WTC11 (cell line): ENCODE measurements around the gene KRTAP10-10. TPM values are rescaled to one million over a fixed set of nuclear protein-coding genes. Genes with fewer than 3 reads are reported as not detected.

Experiments used
- ATAC-seq: fragments of 200-7000 bp; cut with Tn5 transposase; 2 replicates; pipeline ENCODE4 v1.10.0; 2021; ENCODE audit warnings: mild to moderate bottlenecking, moderate library complexity
- CTCF ChIA-PET: fragments of 300-600 bp; sonication (Branson Sonifier 250); formaldehyde crosslinking; loops from one replicate; lab custom pipeline; 2021; ENCODE audit warnings: antibody characterized with exemption; lab: Charles Lee
- POLR2A ChIA-PET: fragments of 350-600 bp; sonication (Branson Sonifier 250); formaldehyde crosslinking; loops from one replicate; lab custom pipeline; 2021; ENCODE audit warnings: antibody characterized with exemption; lab: Charles Lee
- DNase-seq: peaks from one replicate; pipeline ENCODE4 v3.0.0; 2021; ENCODE audit warnings: low spot score
- H3K27ac Mint-ChIP-seq: 2 replicates; pipeline ENCODE4 v1.8.0; 2021; ENCODE audit warnings: mixed read lengths
- H3K27me3 Mint-ChIP-seq: 2 replicates; pipeline ENCODE4 v1.8.0; 2021; ENCODE audit warnings: low read depth, mild to moderate bottlenecking, moderate library complexity, mixed read lengths
- H3K36me3 Mint-ChIP-seq: 2 replicates; pipeline ENCODE4 v1.8.0; 2021; ENCODE audit warnings: mixed read lengths
- H3K4me1 Mint-ChIP-seq: 2 replicates; pipeline ENCODE4 v1.8.0; 2022; ENCODE audit warnings: mixed read lengths
- H3K4me3 Mint-ChIP-seq: 2 replicates; pipeline ENCODE4 v1.8.0; 2021; ENCODE audit warnings: mild to moderate bottlenecking, moderate library complexity, mixed read lengths
- H3K9me3 Mint-ChIP-seq: 2 replicates; pipeline ENCODE4 v1.8.0; 2021; ENCODE audit warnings: mixed read lengths
- CREM ChIP-seq: sonication (generic); formaldehyde crosslinking; IDR thresholded peaks from 2 replicates; pipeline ENCODE4 v1.8.1; 2022; ENCODE audit warnings: mild to moderate bottlenecking, missing genetic modification reagents, moderate library complexity
- CTCF ChIP-seq: fragments of 200-600 bp; IDR thresholded peaks from 2 replicates; pipeline ENCODE4 v1.8.0; 2022; ENCODE audit warnings: antibody characterized with exemption
- ERG ChIP-seq: fragments of 250-450 bp; sonication (Bioruptor Pico); IDR thresholded peaks from 2 replicates; pipeline ENCODE4 v1.8.0; 2021; ENCODE audit warnings: mild to moderate bottlenecking
- GABPB1 ChIP-seq: sonication (generic); formaldehyde crosslinking; IDR thresholded peaks from 2 replicates; pipeline ENCODE4 v1.8.1; 2023; ENCODE audit warnings: mild to moderate bottlenecking, missing genetic modification reagents
- HMGXB4 ChIP-seq: sonication (generic); formaldehyde crosslinking; IDR thresholded peaks from 2 replicates; pipeline ENCODE4 v1.8.1; 2023; ENCODE audit warnings: mild to moderate bottlenecking, moderate library complexity, missing genetic modification reagents
- KAT7 ChIP-seq: sonication (generic); formaldehyde crosslinking; IDR thresholded peaks from 2 replicates; pipeline ENCODE4 v1.8.1; 2023; ENCODE audit warnings: missing genetic modification reagents, mild to moderate bottlenecking, borderline replicate concordance
- MLX ChIP-seq: sonication (generic); formaldehyde crosslinking; IDR thresholded peaks from 2 replicates; pipeline ENCODE4 v1.8.1; 2023; ENCODE audit warnings: mild to moderate bottlenecking, missing genetic modification reagents, moderate library complexity
- NFATC4 ChIP-seq: fragments of 250-450 bp; sonication (Bioruptor Pico); IDR thresholded peaks from 2 replicates; pipeline ENCODE4 v1.9.0; 2021; ENCODE audit warnings: mild to moderate bottlenecking
- NFE2L1 ChIP-seq: sonication (generic); formaldehyde crosslinking; IDR thresholded peaks from 2 replicates; pipeline ENCODE4 v1.8.1; 2023; ENCODE audit warnings: missing genetic modification reagents
- NR2C2 ChIP-seq: sonication (generic); formaldehyde crosslinking; IDR thresholded peaks from 2 replicates; pipeline ENCODE4 v1.8.0; 2022; ENCODE audit warnings: mild to moderate bottlenecking, missing genetic modification reagents
- NR3C1 ChIP-seq: sonication (generic); formaldehyde crosslinking; conservative IDR thresholded peaks from 2 replicates; pipeline ENCODE4 v1.8.1; 2023; ENCODE audit warnings: low read depth, mild to moderate bottlenecking, missing genetic modification reagents
- TEAD1 ChIP-seq: sonication (generic); formaldehyde crosslinking; IDR thresholded peaks from 2 replicates; pipeline ENCODE4 v1.8.0; 2022; ENCODE audit warnings: mild to moderate bottlenecking, missing genetic modification reagents
- ZNF281 ChIP-seq: sonication (generic); formaldehyde crosslinking; IDR thresholded peaks from 2 replicates; pipeline ENCODE4 v1.8.0; 2023; ENCODE audit warnings: mild to moderate bottlenecking, missing genetic modification reagents
- ZNF423 ChIP-seq: fragments of 250-450 bp; sonication (Bioruptor Pico); IDR thresholded peaks from 2 replicates; pipeline ENCODE4 v2.1.2; 2022; ENCODE audit warnings: mild to moderate bottlenecking, moderate library complexity
- total RNA-seq: library from RNA; stranded (reverse); gene quantifications from 3 replicates; pipeline ENCODE4 v1.2.3, GENCODE V29; 2021
- TF ChIP-seq, protein P1 (sequence below): sonication (generic); formaldehyde crosslinking; IDR thresholded peaks from 2 replicates; pipeline ENCODE4 v1.8.0; 2022; ENCODE audit warnings: mild to moderate bottlenecking, missing genetic modification reagents
- TF ChIP-seq, protein P2 (sequence below): sonication (generic); formaldehyde crosslinking; IDR thresholded peaks from 2 replicates; pipeline ENCODE4 v1.8.1; 2023; ENCODE audit warnings: mild to moderate bottlenecking, missing genetic modification reagents

The KRTAP10-10 gene
- total RNA-seq, 1 experiment from 2014 or later: not detected

GRCh38 chr21:44686000-44686781 lies 49.0 kb downstream of the KRTAP10-10 start:
- POLR2A ChIA-PET: no interaction called here
- TF ChIP-seq NR2C2 (CRISPR knock-in tag) (no peak), TEAD1 (CRISPR knock-in tag) (peak; percentile 28; the same call in 1 of the 2 replicates), NR3C1 (no peak)
- TF ChIP-seq, all 79 proteins: peak for 1
- Mint-ChIP-seq H3K9me3 (no peaks in the 10 kb centered on the region), H3K36me3 (0 out of 2 replicates have a peak, but pooled peaks cover 3% of the 10 kb centered on the region), H3K27me3 (peaks cover 6% of the 10 kb centered on the region; the same call in 1 of the 2 replicates), H3K4me3 (no peak overlapping the region), H3K4me1 (peaks cover 21% of the 10 kb centered on the region), H3K27ac (peak overlapping the region; percentile 80; the same call in 1 of the 2 replicates)
- CTCF ChIA-PET: interaction anchor here (0.6 to 2.5 kb wide), 9 partner anchors 31 to 304 kb away, joined by 3 to 9 read pairs (median 4); partner anchors contain the start of gene KRTAP12-4
- peak; percentile 69 for ATAC-seq
- no peak for DNase-seq

DNA sequence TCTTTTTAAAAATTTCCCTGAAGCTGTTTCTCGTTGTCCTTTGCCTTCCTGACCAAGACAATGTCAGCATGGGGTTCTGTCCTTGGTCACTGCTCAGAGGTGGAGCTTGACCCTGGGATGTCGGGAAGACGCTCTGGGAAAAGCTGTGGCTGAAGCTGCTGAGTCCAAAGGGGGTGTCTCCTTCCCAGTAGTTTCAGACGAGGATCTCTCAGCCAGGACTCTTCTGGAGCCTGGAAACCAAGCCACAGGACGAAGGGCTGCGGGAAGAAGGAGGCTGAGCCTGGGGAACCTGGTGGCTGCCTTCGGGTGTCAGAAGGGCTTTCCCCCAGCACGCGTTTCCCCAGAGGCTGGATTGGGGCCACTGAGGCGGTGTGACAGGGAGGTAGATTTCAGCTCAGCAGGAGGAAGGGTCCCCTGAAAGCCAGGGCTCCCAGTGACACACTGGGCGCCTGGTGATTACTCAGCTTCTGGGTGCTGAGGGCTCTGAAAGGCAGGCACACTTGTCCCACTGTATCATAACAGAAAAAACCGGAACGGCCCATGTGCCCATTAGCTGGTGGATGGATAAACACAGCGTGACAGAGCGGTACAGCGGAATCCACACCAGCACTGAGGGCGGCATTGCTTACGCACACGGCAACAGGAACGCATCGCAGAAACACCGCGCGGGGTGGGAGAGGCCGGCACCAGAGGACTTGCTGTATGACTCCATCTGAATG lies 49.8 kb downstream of the KRTAP10-10 start:
- ATAC-seq: peak; percentile 38
- peaks cover 21% of the 10 kb centered on the region for H3K4me1 Mint-ChIP-seq
- TF ChIP-seq NFE2L1 (CRISPR knock-in tag) (no peak), GABPB1 (CRISPR knock-in tag) (no peak), ERG (no peak), KAT7 (no peak), ZNF423 (no peak), MLX (CRISPR knock-in tag) (no peak), HMGXB4 (CRISPR knock-in tag) (no peak), NFATC4 (CRISPR knock-in tag) (no peak), ZNF281 (no peak), CREM (CRISPR knock-in tag) (no peak), CTCF (no peak)
- TF ChIP-seq, protein P1, sequence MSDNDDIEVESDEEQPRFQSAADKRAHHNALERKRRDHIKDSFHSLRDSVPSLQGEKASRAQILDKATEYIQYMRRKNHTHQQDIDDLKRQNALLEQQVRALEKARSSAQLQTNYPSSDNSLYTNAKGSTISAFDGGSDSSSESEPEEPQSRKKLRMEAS (CRISPR knock-in tag): no peak
- TF ChIP-seq, protein P2, sequence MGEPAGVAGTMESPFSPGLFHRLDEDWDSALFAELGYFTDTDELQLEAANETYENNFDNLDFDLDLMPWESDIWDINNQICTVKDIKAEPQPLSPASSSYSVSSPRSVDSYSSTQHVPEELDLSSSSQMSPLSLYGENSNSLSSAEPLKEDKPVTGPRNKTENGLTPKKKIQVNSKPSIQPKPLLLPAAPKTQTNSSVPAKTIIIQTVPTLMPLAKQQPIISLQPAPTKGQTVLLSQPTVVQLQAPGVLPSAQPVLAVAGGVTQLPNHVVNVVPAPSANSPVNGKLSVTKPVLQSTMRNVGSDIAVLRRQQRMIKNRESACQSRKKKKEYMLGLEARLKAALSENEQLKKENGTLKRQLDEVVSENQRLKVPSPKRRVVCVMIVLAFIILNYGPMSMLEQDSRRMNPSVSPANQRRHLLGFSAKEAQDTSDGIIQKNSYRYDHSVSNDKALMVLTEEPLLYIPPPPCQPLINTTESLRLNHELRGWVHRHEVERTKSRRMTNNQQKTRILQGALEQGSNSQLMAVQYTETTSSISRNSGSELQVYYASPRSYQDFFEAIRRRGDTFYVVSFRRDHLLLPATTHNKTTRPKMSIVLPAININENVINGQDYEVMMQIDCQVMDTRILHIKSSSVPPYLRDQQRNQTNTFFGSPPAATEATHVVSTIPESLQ (CRISPR knock-in tag): no peak
- H3K36me3 Mint-ChIP-seq: 0 out of 2 replicates have a peak, but pooled peaks cover 3% of the 10 kb centered on the region
- peaks cover 6% of the 10 kb centered on the region; the same call in 1 of the 2 replicates for H3K27me3 Mint-ChIP-seq
- H3K4me3 Mint-ChIP-seq: no peak overlapping the region
- H3K27ac Mint-ChIP-seq: peak overlapping the region; percentile 80
- no peaks in the 10 kb centered on the region; the same call in 1 of the 2 replicates for H3K9me3 Mint-ChIP-seq
- ChIA-PET POLR2A (interaction anchor here (0.8 kb wide), 1 partner anchor 9 kb away, joined by 3 read pairs; no protein-coding TSS in a partner anchor), CTCF (interaction anchor here (0.5 to 2.5 kb wide), 10 partner anchors 32 to 1721 kb away, joined by 3 to 9 read pairs (median 4); no protein-coding TSS in a partner anchor)
- DNase-seq: no peak
